GM21367 (cell line): Measurements from ENCODE around the gene LIN37.
"Not testable (repeated sequence)": the region's sequence is repeated elsewhere in the genome, so short reads cannot be mapped to it uniquely, and the experiment has no call there.

Experiments
- ATAC-seq: cut with Tn5 transposase; IDR thresholded peaks from one replicate; pipeline ENCODE4 v1.9.1; 2021; ENCODE audit not compliant: unreplicated experiment

LIN37 gene

DNA sequence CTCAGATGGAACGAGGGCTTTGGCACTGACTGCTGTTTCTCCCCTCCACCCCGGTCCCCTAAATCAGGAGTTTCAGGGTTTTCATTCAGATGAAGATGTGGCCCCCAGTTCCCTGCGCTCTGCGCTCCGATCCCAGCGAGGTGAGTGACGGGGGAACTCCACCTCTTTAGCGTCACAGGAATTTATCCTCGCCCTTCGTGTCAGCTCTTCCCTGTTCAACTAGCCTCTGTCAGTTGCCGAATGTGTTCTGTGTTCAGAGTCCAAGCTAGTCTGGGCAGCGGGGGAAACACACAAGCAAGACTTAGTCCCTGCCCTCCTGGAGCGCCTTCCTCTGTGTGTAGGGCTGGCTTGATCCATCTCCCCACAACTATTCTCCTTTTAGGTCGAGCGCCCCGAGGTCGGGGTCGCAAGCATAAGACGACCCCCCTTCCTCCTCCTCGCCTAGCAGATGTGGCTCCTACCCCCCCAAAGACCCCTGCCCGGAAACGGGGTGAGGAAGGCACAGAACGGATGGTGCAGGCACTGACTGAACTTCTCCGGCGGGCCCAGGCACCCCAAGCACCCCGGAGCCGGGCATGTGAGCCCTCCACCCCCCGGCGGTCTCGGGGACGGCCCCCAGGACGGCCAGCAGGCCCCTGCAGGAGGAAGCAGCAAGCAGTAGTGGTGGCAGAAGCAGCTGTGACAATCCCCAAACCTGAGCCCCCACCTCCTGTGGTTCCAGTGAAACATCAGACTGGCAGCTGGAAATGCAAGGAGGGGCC is 28.8 kb upstream of the LIN37 start:
- no peak for ATAC-seq

DNA sequence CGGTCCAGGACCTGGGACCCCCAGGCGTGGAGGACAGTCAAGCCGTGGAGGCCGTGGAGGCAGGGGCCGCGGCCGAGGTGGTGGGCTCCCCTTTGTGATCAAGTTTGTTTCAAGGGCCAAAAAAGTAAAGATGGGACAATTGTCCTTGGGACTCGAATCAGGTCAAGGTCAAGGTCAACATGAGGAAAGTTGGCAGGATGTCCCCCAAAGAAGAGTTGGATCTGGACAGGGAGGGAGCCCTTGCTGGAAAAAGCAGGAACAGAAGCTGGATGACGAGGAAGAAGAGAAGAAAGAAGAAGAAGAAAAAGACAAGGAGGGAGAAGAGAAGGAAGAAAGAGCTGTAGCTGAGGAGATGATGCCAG is 28.2 kb upstream of the LIN37 start:
- ATAC-seq: no peak

DNA sequence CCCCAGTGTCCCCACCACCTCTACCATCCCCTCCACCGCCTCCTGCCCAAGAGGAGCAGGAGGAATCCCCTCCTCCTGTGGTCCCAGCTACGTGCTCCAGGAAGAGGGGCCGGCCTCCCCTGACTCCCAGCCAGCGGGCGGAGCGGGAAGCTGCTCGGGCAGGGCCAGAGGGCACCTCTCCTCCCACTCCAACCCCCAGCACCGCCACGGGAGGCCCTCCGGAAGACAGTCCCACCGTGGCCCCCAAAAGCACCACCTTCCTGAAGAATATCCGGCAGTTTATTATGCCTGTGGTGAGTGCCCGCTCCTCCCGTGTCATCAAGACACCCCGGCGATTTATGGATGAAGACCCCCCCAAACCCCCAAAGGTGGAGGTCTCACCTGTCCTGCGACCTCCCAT is 27.7 kb upstream of the LIN37 start:
- ATAC-seq: no peak

DNA sequence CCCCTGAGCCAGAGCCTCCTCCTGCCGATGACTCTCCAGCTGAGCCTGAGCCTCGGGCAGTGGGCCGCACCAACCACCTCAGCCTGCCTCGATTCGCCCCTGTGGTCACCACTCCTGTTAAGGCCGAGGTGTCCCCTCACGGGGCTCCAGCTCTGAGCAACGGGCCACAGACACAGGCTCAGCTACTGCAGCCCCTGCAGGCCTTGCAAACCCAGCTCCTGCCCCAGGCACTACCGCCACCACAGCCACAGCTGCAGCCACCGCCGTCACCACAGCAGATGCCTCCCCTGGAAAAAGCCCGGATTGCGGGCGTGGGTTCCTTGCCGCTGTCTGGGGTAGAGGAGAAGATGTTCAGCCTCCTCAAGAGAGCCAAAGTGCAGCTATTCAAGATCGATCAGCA is 27.0 kb upstream of the LIN37 start:
- no peak for ATAC-seq

DNA sequence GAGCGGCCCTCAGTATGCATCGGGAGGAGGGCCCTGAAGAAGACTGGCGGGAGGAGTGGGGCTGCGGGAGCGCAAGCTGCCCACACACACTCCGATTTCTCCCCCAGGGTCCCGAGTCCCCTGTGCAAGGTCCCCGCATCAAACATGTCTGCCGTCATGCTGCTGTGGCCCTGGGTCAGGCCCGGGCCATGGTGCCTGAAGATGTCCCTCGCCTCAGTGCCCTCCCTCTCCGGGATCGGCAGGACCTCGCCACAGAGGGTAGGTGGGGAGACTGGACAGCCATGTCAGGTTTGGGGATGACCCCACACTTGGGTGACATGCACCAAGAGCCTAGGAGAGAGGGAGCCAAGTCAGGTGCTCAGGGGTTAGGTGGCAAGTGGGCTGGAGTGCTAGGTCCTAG is 25.9 kb upstream of the LIN37 start:
- no peak for ATAC-seq

DNA sequence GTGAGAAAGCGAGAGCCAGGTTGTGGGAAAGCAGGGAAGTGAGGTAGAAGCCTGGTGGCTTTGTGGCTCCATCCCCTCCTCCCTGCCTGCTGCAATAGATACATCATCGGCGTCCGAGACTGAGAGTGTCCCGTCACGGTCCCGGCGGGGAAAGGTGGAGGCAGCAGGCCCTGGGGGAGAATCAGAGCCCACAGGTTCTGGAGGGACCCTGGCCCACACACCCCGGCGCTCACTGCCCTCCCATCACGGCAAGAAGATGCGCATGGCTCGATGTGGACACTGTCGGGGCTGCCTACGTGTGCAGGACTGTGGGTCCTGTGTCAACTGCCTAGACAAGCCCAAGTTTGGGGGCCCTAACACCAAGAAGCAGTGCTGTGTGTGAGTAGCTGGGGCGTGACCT is 25.5 kb upstream of the LIN37 start:
- ATAC-seq: no peak

DNA sequence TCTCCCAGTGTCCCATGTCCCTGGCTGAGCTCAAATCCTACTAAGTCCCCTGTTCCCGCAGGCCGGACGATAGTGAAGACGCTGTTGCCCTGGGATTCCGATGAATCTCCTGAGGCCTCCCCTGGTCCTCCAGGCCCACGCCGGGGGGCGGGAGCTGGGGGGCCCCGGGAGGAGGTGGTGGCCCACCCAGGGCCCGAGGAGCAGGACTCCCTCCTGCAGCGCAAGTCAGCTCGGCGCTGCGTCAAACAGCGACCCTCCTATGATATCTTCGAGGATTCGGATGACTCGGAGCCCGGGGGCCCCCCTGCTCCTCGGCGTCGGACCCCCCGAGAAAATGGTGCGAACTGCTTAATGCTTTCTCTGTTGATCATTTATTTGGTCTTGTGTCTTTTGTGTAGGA is 24.7 kb upstream of the LIN37 start:
- no peak for ATAC-seq

DNA sequence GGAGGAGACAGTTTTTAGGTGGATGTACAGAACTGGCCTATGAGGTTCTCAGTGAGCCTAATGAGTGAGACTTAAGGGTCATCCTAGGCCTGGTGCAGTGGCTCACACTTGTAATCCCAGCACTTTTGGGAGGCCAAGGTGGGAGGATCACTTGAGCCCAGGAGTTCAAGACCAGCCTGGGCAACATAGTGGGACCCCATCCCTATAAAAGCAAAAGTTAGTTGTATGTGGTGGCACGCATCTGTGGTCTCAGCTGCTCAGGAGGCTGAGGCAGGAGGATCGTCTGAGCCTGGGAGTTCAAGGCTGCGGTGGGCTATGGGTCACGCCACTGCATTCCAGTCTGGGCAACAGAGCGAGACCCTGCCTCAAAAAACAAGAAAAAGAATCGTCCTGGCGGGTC is 24.2 kb upstream of the LIN37 start:
- not testable (repeated sequence) for ATAC-seq

DNA sequence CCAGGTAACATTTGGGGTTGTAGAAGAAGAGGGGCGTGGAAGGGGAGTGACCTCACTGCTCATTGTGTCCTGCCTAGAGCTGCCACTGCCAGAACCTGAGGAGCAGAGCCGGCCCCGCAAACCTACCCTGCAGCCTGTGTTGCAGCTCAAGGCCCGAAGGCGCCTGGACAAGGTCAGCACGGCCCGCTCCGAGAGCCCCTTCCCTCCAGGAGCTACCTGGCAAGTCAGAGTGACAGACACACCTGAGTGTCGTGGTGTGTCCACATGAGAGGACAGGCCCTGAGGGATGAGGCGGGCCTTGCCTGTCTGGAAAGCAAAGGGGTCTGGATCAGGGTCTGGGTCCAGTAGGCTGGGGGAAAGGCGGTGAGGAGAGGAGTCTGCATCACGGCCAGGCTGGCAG is 23.8 kb upstream of the LIN37 start:
- ATAC-seq: no peak

DNA sequence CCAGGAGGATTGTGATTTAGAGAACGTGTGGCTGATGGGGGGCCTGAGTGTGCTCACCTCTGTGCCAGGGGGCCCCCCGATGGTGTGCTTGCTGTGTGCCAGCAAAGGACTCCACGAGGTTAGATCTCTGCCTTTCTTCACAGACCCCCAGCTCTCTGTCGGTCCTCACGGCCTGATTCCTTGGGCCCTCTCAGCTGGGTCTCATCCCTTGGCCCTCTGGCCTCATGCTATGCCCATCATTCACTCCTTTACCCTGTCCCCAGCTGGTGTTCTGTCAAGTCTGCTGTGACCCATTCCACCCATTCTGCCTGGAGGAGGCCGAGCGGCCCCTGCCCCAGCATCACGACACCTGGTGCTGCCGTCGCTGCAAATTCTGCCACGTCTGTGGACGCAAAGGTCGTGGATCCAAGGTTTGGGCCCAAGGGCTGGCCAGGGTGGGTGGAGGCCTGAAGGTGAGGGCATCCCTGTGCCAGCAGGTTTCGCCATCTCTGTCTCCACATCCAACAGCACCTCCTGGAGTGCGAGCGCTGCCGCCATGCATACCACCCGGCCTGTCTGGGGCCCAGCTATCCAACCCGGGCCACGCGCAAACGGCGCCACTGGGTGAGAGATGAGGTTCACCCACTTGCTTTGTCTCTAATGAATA is 23.0 kb upstream of the LIN37 start:
- no peak for ATAC-seq

DNA sequence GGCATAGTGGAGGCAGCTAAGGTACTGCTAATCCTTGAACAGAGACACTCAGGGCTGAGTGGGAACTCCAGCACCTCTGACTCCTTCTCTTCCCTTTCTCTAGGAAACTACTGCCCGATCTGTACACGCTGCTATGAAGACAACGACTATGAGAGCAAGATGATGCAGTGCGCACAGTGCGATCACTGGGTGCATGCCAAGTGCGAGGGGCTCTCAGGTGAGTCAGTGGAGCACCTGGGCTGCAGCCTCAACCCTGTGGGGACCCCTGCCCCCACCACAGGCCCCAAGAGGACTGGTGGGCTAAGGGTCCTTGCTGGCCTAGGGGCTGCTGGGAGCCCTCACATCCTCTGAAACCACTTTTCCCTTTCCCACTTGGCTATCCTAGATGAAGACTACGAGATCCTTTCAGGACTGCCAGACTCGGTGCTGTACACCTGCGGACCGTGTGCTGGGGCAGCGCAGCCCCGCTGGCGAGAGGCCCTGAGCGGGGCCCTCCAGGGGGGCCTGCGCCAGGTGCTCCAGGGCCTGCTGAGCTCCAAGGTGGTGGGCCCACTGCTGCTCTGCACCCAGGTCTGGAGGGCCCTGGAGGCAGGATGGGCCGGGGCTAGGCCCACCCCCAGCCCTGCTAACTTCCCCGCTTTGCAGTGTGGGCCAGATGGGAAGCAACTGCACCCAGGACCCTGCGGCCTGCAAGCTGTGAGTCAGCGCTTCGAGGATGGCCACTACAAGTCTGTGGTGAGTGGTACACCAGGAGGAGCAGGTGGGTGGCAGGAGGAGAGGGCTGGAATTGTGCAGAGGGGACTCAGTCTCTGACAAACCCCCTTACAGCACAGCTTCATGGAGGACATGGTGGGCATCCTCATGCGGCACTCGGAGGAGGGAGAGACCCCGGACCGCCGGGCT is 21.1 kb upstream of the LIN37 start:
- ATAC-seq: no peak

DNA sequence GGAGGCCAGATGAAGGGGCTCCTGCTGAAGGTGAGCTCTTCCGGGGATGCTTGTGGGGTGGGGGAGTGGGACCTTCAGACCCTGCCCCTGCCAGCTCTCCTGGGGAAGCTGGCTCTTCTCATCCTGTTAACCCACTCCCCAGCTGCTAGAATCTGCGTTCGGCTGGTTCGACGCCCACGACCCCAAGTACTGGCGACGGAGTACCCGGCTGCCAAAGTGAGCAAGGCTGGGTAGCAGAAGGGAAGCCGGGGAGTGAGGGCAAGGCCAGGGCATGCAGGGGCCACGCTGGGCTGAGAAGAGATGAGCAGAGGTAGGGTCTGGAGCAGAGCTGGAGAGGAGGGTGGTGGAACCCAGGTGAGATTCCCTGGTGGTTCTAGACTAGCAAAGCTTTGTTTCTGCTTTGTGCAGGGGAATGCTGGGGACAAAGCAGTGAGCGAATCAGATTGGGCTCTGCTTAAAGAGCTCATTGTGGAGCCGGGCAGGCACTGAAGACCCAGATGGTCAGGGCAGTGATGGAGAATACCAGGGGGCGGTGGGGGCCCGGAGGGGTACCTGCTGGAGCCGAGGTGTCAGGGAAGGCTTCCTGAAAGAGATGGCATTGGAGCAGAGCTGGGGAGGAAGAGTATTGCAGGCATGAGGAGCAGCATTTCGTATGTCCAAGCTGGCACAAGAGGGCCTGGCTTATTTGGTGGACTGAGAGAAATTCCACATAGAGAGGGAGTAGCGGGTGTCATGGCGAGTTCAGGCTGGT is 20.2 kb upstream of the LIN37 start:
- no peak for ATAC-seq

DNA sequence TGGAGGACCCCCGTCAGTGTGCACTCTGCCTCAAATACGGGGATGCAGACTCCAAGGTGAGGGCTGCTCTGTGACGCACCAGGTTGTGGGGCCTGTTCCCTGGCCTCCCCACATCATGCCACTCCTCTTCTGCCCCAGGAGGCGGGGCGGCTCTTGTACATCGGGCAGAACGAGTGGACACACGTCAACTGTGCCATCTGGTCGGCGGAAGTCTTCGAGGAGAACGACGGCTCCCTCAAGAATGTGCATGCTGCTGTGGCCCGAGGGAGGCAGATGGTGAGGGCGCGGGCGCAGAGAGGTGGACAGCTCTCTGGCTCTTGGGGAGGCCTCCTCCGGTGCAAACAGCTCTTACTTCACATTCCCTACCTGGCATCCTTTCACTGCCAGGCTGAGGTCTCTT is 19.4 kb upstream of the LIN37 start:
- no peak for ATAC-seq

DNA sequence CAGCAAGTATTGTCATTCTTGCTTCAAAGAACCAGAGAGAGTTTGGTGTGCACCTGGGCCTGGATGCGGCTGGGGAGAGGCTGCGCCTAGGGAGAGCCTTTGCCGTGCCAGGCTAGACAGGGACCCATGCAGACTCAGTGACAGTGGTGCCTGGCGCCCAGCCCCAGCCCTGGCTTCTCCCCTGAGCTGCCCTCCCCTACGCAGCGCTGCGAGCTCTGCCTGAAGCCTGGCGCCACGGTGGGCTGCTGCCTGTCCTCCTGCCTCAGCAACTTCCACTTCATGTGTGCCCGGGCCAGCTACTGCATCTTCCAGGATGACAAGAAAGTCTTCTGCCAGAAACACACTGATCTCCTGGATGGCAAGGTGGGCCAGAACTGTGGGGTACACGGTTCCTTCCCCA is 18.6 kb upstream of the LIN37 start:
- ATAC-seq: no peak

DNA sequence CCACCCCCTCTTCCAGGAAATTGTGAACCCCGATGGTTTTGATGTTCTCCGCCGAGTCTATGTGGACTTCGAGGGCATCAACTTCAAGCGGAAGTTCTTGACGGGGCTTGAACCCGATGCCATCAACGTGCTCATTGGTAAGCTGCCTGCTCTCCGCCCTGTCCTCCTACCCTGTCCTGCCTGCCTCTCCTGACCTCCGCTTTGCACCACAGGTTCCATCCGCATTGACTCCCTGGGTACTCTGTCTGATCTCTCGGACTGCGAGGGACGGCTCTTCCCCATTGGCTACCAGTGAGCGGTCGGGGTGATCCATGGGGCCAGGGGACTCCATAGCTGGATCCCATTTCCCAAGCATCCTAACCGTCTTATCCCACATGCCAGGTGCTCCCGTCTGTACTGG is 18.1 kb upstream of the LIN37 start:
- ATAC-seq: no peak

DNA sequence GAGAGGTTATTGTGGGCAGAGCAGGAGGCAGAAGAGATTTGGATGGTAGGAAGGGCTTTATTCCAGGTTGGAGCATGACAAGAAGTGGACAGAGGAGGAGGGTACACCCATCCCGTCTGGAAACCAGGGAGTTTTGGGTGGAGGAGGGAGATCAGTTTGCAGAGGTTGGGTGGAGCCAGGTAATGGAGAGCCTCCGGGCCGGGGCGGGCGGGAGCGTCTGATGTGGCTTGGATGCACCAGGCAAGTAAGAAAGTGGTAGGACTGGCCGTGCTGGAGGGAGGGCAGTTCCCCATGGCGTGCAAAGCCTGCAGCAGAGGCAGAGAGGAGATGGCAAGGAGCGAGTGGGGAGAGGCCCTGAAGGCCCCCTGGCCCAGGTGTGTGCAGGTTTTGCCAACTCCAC is 17.0 kb upstream of the LIN37 start:
- ATAC-seq: no peak

DNA sequence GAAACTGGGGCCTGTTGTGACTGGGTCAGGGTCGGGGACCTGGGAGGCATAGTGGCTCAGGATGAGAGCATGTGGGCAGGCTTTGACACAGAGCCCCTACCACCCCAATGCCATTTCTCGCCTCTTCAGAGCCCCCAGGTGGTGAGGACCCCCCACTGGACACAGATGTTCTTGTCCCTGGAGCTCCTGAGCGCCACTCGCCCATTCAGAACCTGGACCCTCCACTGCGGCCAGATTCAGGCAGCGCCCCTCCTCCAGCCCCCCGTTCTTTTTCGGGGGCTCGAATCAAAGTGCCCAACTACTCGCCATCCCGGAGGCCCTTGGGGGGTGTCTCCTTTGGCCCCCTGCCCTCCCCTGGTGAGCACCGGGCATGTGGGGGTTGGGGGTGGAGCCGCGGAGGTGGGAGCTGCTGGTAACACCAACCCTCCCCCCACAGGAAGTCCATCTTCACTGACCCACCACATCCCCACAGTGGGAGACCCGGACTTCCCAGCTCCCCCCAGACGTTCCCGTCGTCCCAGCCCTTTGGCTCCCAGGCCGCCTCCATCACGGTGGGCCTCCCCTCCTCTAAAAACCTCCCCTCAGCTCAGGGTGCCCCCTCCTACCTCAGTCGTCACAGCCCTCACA is 16.5 kb upstream of the LIN37 start:
- ATAC-seq: no peak

DNA sequence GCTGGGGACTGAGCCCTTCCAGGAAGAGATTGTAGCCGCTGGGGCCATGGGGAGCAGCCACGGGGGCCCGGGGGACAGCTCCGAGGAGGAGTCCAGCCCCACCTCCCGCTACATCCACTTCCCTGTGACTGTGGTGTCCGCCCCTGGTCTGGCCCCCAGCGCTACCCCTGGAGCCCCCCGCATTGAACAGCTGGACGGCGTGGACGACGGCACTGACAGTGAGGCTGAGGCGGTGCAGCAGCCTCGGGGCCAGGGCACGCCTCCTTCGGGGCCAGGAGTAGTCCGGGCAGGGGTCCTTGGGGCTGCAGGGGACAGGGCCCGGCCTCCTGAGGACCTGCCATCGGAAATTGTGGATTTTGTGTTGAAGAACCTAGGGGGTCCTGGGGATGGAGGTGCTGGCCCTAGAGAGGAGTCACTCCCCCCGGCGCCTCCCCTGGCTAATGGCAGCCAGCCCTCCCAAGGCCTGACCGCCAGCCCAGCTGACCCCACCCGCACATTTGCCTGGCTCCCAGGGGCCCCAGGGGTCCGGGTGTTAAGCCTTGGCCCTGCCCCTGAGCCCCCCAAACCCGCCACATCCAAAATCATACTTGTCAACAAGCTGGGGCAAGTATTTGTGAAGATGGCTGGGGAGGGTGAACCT is 15.7 kb upstream of the LIN37 start:
- ATAC-seq: no peak

DNA sequence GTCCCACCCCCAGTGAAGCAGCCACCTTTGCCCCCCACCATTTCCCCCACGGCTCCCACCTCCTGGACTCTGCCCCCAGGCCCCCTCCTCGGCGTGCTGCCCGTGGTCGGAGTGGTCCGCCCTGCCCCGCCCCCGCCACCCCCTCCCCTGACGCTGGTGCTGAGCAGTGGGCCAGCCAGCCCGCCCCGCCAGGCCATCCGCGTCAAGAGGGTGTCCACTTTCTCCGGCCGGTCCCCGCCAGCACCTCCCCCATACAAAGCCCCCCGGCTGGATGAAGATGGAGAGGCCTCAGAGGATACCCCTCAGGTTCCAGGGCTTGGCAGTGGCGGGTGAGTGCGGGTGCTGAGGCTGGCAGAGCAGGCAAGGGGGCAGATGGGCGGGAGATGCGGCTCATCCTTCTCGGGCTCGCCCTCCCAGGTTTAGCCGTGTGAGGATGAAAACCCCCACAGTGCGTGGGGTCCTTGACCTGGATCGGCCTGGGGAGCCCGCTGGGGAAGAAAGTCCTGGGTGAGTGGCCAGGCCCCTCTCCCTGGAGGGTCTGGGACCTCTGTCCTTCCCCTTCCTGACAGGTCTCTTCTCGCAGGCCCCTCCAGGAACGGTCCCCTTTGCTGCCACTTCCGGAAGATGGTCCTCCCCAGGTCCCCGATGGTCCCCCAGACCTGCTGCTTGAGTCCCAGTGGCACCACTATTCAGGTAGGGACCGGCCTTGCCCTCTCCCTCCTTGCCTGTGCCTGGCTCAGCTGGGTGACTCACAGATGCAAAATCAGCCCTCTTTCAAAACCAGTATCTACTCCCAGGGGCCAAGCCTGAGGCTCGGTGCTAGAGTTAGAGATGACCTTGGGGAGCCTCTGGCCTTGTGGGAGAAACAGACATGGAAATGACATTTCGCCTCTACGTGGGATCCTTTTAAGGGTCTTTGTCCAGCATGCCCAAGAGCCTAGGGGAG is 14.9 kb upstream of the LIN37 start:
- no peak for ATAC-seq
